AG04449 (cell line): ENCODE results near the gene VPS45.

Experiments used
- CTCF ChIA-PET: fragments of 350-600 bp; formaldehyde crosslinking; extraction: SDS; loops from one replicate; lab custom pipeline; 2021; ENCODE audit warnings: antibody characterized with exemption; lab: Yijun Ruan, JAX
- POLR2A ChIA-PET: fragments of 400-600, 350-600 bp; formaldehyde crosslinking; extraction: SDS; loops from one replicate; lab custom pipeline; 2020; ENCODE audit warnings: antibody characterized with exemption, inconsistent platforms; lab: Yijun Ruan, JAX
- DNase-seq: peaks from one replicate; pipeline ENCODE4 v3.0.0-alpha.2; 2010; ENCODE audit warnings: low read depth, low spot score
- H3K4me3 ChIP-seq: 2 replicates; pipeline ENCODE4 v1.5.1; 2011; ENCODE audit warnings: low read depth, mild to moderate bottlenecking, control low read depth, low read length
- CTCF ChIP-seq: IDR thresholded peaks from one replicate; pipeline ENCODE4 v1.5.1; 2011; ENCODE audit warnings: mild to moderate bottlenecking, moderate library complexity, low read length, control low read depth, inconsistent platforms; ENCODE audit not compliant: insufficient read depth; ENCODE audit errors: missing control alignments

Gene VPS45

DNA sequence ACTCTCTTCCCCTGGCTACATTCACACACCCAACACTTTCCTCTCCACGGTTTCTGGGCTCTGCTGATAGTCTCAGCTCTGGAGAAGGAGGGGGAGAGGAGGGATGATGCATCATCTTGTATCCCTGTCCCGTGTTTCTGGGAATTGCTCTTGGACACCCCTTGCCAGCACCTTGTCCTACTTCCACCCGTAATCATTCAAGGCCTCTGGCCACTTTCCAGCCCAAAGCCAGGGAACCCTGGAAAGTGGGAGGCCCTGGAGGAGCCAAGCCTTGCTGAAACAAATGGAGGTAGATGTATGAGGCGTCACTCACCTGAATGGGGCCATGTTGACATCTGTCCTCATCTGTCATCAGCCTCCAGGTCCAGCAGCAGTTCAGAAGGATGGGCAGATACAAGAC, 86.6 kb downstream of the VPS45 start:
- POLR2A ChIA-PET, result interaction anchor here (6.0 kb wide), 1 partner anchor 8 kb away, joined by 64 read pairs; no protein-coding TSS in a partner anchor
- no peak for DNase-seq
- no peak for TF ChIP-seq CTCF
- CTCF ChIA-PET, result interaction anchor here (2.5 to 4.1 kb wide), 3 partner anchors 8 to 15 kb away, joined by 12 to 26 read pairs (median 16); no protein-coding TSS in a partner anchor
- no peak overlapping the region for H3K4me3 ChIP-seq

- POLR2A ChIA-PET, result no interaction called here
Measured at GRCh38 chr1:150155413-150156071, 88.0 kb downstream of the VPS45 start.

DNA sequence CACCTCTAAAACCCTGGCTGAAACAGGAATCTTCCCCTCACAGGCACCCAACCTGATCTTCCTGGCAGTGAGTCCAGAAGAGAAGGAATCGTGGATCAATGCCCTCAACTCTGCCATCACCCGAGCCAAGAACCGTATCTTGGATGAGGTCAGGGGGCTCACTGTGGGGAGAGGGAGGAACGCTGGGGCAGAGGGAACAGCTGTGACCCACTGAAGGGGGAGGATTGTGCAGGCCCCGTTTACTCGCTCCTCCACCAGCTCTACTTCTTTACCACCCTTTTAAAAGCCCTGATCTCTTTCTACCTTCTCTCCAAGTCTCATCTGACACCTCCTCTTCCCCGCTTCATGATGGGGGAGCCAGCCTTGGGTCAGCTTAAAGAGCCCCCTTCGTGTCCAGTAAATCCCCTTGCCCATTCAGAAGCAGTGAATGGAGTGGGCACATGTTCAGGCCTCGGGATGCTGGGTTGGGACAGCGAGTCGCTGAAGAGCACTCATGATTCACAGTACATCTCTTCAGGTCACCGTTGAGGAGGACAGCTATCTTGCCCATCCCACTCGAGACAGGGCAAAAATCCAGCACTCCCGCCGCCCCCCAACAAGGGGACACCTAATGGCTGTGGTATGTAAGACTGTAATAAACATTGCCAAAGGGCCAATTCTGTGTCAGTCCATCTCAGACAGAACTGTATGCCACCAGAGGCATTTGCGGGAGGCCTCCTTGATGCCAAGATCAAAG, 89.5 kb downstream of the VPS45 start:
- ChIA-PET POLR2A (no interaction called here), CTCF (interaction anchor here (0.9 to 19.0 kb wide), 5 partner anchors 9 to 81 kb away, joined by 3 to 486 read pairs (median 10); no protein-coding TSS in a partner anchor)
- DNase-seq, result no peak
- TF ChIP-seq CTCF, result no peak
- H3K4me3 ChIP-seq, result no peak overlapping the region

More at GRCh38 chr1:150155413-150156071, 88.0 kb downstream of the VPS45 start:
- no peak for DNase-seq
- H3K4me3 ChIP-seq, result no peak overlapping the region
- no peak for TF ChIP-seq CTCF
- CTCF ChIA-PET, result interaction anchor here (0.6 to 19.0 kb wide), 3 partner anchors 16 to 79 kb away, joined by 3 to 486 read pairs (median 106); no protein-coding TSS in a partner anchor

DNA sequence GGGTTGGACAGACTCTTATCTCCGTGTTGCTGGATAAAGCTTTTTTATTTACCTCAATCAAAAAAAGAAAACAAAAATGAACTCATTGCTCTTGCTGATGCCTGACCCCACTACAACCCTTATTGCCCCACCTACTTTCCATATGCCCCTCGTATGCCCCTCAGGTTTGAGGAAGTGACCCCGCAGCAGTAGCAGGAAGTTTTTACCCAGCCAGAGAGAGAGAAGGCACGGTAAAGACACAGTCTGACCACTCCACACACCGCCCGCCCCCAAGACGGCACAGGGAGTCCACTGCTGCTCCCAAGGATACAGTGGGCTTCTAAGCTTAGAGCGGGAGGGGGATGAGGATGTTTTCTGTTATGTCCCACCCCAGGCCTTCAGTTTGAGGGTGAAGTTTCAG, 92.0 kb downstream of the VPS45 start:
- H3K4me3 ChIP-seq, result no peak overlapping the region
- POLR2A ChIA-PET, result interaction anchor here (0.9 to 1.6 kb wide), 3 partner anchors 10 to 272 kb away, joined by 3 to 5 read pairs (median 3); partner anchors contain the start of gene PLEKHO1
- TF ChIP-seq CTCF, result no peak
- CTCF ChIA-PET, result interaction anchor here (1.2 to 19.0 kb wide), 5 partner anchors 14 to 97 kb away, joined by 3 to 486 read pairs (median 106); partner anchors contain the start of gene VPS45
- no peak for DNase-seq

- POLR2A ChIA-PET, result interaction anchor here (1.3 to 3.2 kb wide), 2 partner anchors 10 to 275 kb away, joined by 3 to 64 read pairs; partner anchors contain the start of gene PLEKHO1
- no peak for DNase-seq
Measured at GRCh38 chr1:150160964-150161621, 93.5 kb downstream of the VPS45 start.

More at GRCh38 chr1:150160964-150161621, 93.5 kb downstream of the VPS45 start:
- TF ChIP-seq CTCF, result no peak
- H3K4me3 ChIP-seq, result no peak overlapping the region
- CTCF ChIA-PET, result interaction anchor here (1.2 to 19.0 kb wide), 9 partner anchors 9 to 199 kb away, joined by 3 to 486 read pairs (median 16); partner anchors contain the start of genes PLEKHO1 and VPS45
